Naive thymus-derived CD4-positive, alpha-beta T cell (primary cell): ENCODE measurements around the gene GRAMD1A. TPM values are rescaled to one million over a fixed set of nuclear protein-coding genes. Genes with fewer than 3 reads are reported as not detected.

Experiments
- ATAC-seq: fragments of 150-1000 bp; cut with Tn5 transposase; 2 replicates; pipeline ENCODE4 v1.10.0; 2021; ENCODE audit warnings: mild to moderate bottlenecking, moderate library complexity
- CTCF ChIA-PET: fragments of 350-600 bp; sonication (Branson Sonifier 250); formaldehyde crosslinking; loops from one replicate; lab custom pipeline; 2021; ENCODE audit warnings: antibody characterized with exemption; lab: Charles Lee
- POLR2A ChIA-PET: fragments of 350-600 bp; sonication (Branson Sonifier 250); formaldehyde crosslinking; loops from one replicate; lab custom pipeline; 2021; ENCODE audit warnings: antibody characterized with exemption, inconsistent platforms; lab: Charles Lee
- DNase-seq, 9 donors: peaks; one replicate each; pipeline versions ENCODE4 v3.0.0 to v3.0.0-alpha.2; 2020 to 2022; ENCODE audit warnings: mixed read lengths in 1 of 9
- H3K27ac ChIP-seq: one replicate; pipeline ENCODE4 v1.7.0; 2013; ENCODE audit warnings: mild to moderate bottlenecking, low read depth, low read length, moderate library complexity
- H3K27me3 ChIP-seq, 2 donors: one replicate each; pipeline ENCODE4 v1.7.0; 2013; ENCODE audit warnings: low read length in 2 of 2, mild to moderate bottlenecking in 2 of 2, moderate library complexity in 2 of 2; ENCODE audit not compliant: control insufficient read depth in 2 of 2, insufficient read depth in 2 of 2
- H3K36me3 ChIP-seq, 3 experiments: 1 replicate in 2 of 3; 2 replicates in 1 of 3; pipeline ENCODE4 v1.7.0; 2013; ENCODE audit warnings: low read length in 3 of 3, mild to moderate bottlenecking in 3 of 3, moderate library complexity in 1 of 3; ENCODE audit not compliant: insufficient read depth in 3 of 3, control insufficient read depth in 2 of 3
- H3K4me1 ChIP-seq, 2 donors: one replicate each; pipeline ENCODE4 v1.7.0; 2013; ENCODE audit warnings: low read length in 2 of 2, mild to moderate bottlenecking in 2 of 2, moderate library complexity in 1 of 2; ENCODE audit not compliant: control insufficient read depth in 2 of 2, insufficient read depth in 2 of 2
- H3K4me3 ChIP-seq: 2 replicates; pipeline ENCODE4 v1.7.0; 2013; ENCODE audit warnings: mild to moderate bottlenecking, low read length
- H3K9me3 ChIP-seq, 3 experiments: 1 replicate in 2 of 3; 2 replicates in 1 of 3; pipeline ENCODE4 v1.7.0; 2013; ENCODE audit warnings: low read length in 3 of 3; ENCODE audit not compliant: control insufficient read depth in 2 of 3
- H3K27ac Mint-ChIP-seq, 9 donors: one replicate each; pipeline ENCODE4 v1.8.0; 2020 to 2022; ENCODE audit warnings: mixed read lengths in 9 of 9, mild to moderate bottlenecking in 8 of 9, moderate library complexity in 5 of 9, inconsistent platforms in 2 of 9
- H3K27me3 Mint-ChIP-seq, 5 donors: one replicate each; pipeline ENCODE4 v1.8.0; 2021 to 2022; ENCODE audit warnings: mixed read lengths in 5 of 5, mild to moderate bottlenecking in 1 of 5
- H3K36me3 Mint-ChIP-seq, 5 donors: one replicate each; pipeline ENCODE4 v1.8.0; 2020 to 2022; ENCODE audit warnings: mixed read lengths in 5 of 5, mild to moderate bottlenecking in 3 of 5, inconsistent platforms in 1 of 5
- H3K4me1 Mint-ChIP-seq, 7 donors: one replicate each; pipeline ENCODE4 v1.8.0; 2020 to 2022; ENCODE audit warnings: mixed read lengths in 7 of 7, mild to moderate bottlenecking in 3 of 7, inconsistent platforms in 1 of 7
- H3K4me3 Mint-ChIP-seq, 10 donors: one replicate each; pipeline ENCODE4 v1.8.0; 2020 to 2022; ENCODE audit warnings: mild to moderate bottlenecking in 10 of 10, mixed read lengths in 10 of 10, moderate library complexity in 6 of 10, inconsistent platforms in 2 of 10
- H3K9me3 Mint-ChIP-seq, 11 donors: one replicate each; pipeline ENCODE4 v1.8.0; 2020 to 2022; ENCODE audit warnings: mixed read lengths in 11 of 11, mild to moderate bottlenecking in 4 of 11, inconsistent platforms in 1 of 11, moderate library complexity in 1 of 11
- intact Hi-C, 2 donors: fragments of 100-400 bp; cut with micrococcal nuclease; formaldehyde crosslinking; loops; one replicate each; pipeline ENCODE4 v1.15.1; 2023
- polyA plus RNA-seq, 2 donors: library from polyadenylated mRNA; unstranded; fragments of 300-500 nt; fragmentation: Illumina TruSeq; gene quantifications; one replicate each; pipeline ENCODE4 v1.2.3, GENCODE V29; 2021
- total RNA-seq, 6 experiments: library from RNA in 5 of 6; stranded (reverse) in 5 of 6; gene quantifications; 1 replicate in 5 of 6; 2 replicates in 1 of 6; pipeline ENCODE4 v1.2.3 and lab custom pipeline; 2021 to 2026

Gene GRAMD1A
- total and polyA plus RNA-seq, 7 experiments from 2014 or later = 33.6 to 286 (median 167) TPM

DNA sequence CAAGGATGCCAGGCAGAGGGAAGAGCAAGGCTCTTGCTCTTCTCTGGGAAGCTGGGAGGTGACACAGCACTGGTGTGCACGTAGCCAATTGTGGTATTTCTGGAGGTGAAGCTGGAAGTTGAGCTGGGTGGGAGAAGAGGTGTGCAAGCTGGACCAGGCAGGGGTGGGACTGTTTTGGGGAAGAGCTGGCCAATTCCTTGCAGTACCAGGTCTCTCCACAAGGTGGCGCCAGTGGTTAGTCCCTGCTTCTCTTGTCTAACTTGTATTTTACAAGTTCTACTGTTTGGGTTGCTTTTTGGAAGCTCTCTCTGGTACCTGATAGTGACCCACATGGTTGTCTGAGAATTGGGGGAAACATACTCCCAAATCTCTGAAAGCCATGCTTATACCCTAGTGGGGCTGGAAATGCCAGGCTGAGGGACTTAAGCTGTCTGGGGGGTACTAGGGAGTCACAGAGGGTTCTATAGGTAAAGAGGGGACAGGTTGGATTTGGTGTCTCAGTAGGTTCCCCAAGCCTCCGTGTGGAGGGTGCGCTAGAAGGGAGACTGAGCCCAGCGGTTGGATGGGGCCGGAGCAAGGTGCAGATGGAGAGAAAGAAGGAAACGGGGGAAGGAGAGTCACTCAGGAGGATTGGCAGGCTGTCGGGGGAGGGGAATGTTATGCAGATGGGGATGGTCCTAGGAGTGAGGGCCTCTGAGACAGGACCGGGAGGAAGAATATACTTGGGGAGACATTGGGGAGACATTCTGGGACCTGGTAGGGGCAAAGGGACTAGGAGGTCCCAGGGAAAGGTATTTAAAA, 44.4 kb downstream of the GRAMD1A start:
- Mint-ChIP-seq H3K36me3 (no peaks in the 10 kb centered on the region), H3K4me3 (peak overlapping the region in 5 of 10 donors; percentile 24 to 49 (median 29))

DNA sequence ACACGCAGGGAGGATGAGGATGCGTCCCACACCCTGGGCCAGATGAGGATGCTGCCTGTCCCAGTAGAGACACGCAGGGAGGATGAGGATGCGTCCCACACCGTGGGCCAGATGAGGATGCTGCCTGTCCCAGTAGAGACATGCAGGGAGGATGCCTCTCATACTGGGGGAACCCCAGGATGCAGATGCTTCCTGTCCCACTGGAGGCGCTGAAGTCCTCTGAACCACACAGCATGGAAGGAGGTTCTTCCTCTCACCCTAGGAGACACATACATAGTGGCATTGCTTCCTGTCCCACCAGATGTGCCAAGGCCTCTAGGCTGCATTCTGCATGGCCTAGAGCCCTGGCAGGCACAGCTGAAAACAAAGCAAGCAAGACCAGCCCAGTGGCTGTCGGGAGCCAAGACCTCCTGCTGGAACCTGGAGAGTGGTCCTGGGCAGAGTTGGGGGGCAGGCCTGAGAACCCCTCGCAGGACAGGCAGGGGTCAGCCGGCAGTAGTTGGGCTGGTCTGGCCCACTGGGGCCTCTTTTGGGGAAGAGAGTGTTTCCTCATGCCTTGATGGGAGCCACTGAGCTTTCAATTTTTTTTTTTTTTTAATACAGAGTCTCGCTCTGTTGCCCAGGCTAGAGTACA, 45.7 kb downstream of the GRAMD1A start:
- DNase-seq = peak in 6 of 9 donors; percentile 40 to 61 (median 54)
- peak; percentile 86 for ATAC-seq
- H3K4me1 Mint-ChIP-seq = peaks cover 22 to 34% (median 29%) of the 10 kb centered on the region in 7 donors

More for the DNA sequence above, 44.4 kb downstream of the GRAMD1A start:
- peaks cover 0 to 3% (median 0%) of the 10 kb centered on the region in 11 donors for H3K9me3 Mint-ChIP-seq
- H3K4me1 ChIP-seq = peaks cover 15 to 16% of the 10 kb centered on the region in 2 donors
- H3K9me3 ChIP-seq = no peaks in the 10 kb centered on the region
- H3K27me3 Mint-ChIP-seq = peaks cover 0 to 29% (median 10%) of the 10 kb centered on the region in 5 donors
- DNase-seq = peak in 7 of 9 donors; percentile 36 to 68 (median 50)
- no peaks in the 10 kb centered on the region for H3K36me3 ChIP-seq
- no peak overlapping the region for H3K4me3 ChIP-seq
- H3K27me3 ChIP-seq = no peaks in the 10 kb centered on the region
- CTCF ChIA-PET = interaction anchor here (0.5 to 2.2 kb wide), 13 partner anchors 9 to 451 kb away, joined by 3 to 12 read pairs (median 3); partner anchors contain the start of gene ZNF30
- H3K4me1 Mint-ChIP-seq = peaks cover 30 to 43% (median 38%) of the 10 kb centered on the region in 7 donors
- intact Hi-C loops = loop anchor here (1.0 to 10.0 kb wide), 6 partner anchors 14 to 72 kb away; partner anchors contain the start of genes GRAMD1A (in 1 of the 2) and SCN1B (in 1 of the 2)
- H3K27ac Mint-ChIP-seq = peak overlapping the region in 6 of 9 donors; percentile 40 to 88 (median 68)
- peak; percentile 46 for ATAC-seq
- POLR2A ChIA-PET = interaction anchor here (0.6 to 2.0 kb wide), 6 partner anchors 13 to 72 kb away, joined by 3 to 6 read pairs (median 4); no protein-coding TSS in a partner anchor
- H3K27ac ChIP-seq = no peak overlapping the region

DNA sequence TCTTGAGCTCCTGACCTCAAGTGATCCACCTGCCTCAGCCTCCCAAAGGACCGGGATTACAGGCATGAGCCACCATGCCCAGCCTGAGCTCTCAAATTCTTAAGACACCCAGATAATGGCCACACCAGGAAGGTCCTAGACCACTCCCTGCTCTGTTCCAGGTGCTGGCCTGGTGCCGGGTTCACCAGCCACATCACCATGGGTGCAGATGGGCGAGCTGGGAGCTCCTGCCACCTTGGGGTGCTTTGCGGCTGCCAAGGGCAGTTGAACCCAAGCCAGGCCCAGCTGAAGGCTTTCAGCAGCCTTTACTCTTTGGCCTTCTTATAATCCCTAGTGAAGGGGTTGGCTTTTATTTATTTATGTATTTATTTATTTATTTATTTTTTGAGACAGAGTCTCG, 46.3 kb downstream of the GRAMD1A start:
- DNase-seq (no peak), ATAC-seq (no peak)
- no peak overlapping the region for H3K27ac Mint-ChIP-seq
- H3K36me3 Mint-ChIP-seq = no peaks in the 10 kb centered on the region
- peaks cover 21 to 30% (median 25%) of the 10 kb centered on the region in 7 donors for H3K4me1 Mint-ChIP-seq
- Histone ChIP-seq H3K36me3 (no peaks in the 10 kb centered on the region), H3K4me3 (no peak overlapping the region), H3K4me1 (peaks cover 0 to 6% of the 10 kb centered on the region in 2 donors), H3K9me3 (no peaks in the 10 kb centered on the region), H3K27me3 (no peaks in the 10 kb centered on the region), H3K27ac (no peak overlapping the region)
- no peak overlapping the region for H3K4me3 Mint-ChIP-seq
- intact Hi-C loops = loop anchor here in 1 of 2 donors (10.0 kb wide), 1 partner anchor 48 kb away; no protein-coding TSS in a partner anchor
- ChIA-PET CTCF (interaction anchor here (1.0 to 1.7 kb wide), 2 partner anchors 50 to 75 kb away, joined by 3 to 4 read pairs; no protein-coding TSS in a partner anchor), POLR2A (no interaction called here)
- H3K27me3 Mint-ChIP-seq = peaks cover 0 to 17% (median 3%) of the 10 kb centered on the region in 5 donors
- H3K9me3 Mint-ChIP-seq = peaks cover 0 to 3% (median 0%) of the 10 kb centered on the region in 11 donors

More for the DNA sequence above, 45.7 kb downstream of the GRAMD1A start:
- H3K9me3 Mint-ChIP-seq = peaks cover 0 to 3% (median 0%) of the 10 kb centered on the region in 11 donors
- no peak overlapping the region for H3K4me3 Mint-ChIP-seq
- peak overlapping the region in 3 of 9 donors; percentile 4 to 11 (median 9) for H3K27ac Mint-ChIP-seq
- no peaks in the 10 kb centered on the region for H3K36me3 ChIP-seq
- H3K9me3 ChIP-seq = no peaks in the 10 kb centered on the region
- H3K27ac ChIP-seq = no peak overlapping the region
- no peaks in the 10 kb centered on the region for H3K36me3 Mint-ChIP-seq
- CTCF ChIA-PET = interaction anchor here (0.6 to 1.7 kb wide), 5 partner anchors 21 to 74 kb away, joined by 3 to 4 read pairs (median 3); no protein-coding TSS in a partner anchor
- POLR2A ChIA-PET = interaction anchor here (0.6 kb wide), 1 partner anchor 136 kb away, joined by 4 read pairs; no protein-coding TSS in a partner anchor
- intact Hi-C loops = loop anchor here (2.0 to 10.0 kb wide), 4 partner anchors 15 to 73 kb away; partner anchors contain the start of gene SCN1B (in 1 of the 2)
- no peak overlapping the region for H3K4me3 ChIP-seq
- H3K4me1 ChIP-seq = peaks cover 5 to 13% of the 10 kb centered on the region in 2 donors
- H3K27me3 ChIP-seq = no peaks in the 10 kb centered on the region
- peaks cover 0 to 22% (median 3%) of the 10 kb centered on the region in 5 donors for H3K27me3 Mint-ChIP-seq

DNA sequence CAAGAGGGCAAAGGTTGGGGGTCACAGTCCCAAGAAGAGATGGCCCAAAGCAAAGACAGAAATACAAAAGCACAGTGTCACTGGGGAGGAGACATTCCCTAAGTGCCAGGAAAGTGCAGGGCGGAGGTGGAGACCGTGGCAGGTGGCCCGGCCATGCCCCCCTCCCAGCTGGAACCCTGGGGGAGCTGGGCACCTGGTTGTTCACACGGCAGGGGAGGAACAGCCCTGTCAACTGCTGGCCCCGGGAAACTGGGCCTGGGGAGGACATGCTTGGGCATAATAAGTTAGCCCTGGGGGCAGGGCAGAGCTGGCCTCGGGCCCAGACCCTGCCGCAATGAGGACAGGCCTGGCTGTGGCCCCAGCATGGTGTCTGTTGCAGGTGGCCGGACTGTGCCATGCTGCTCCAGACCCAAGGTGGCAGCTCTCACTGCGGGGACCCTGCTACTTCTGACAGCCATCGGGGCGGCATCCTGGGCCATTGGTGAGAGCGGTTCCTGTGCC, 48.8 kb downstream of the GRAMD1A start:
- intact Hi-C loops = loop anchor here in 1 of 2 donors (10.0 kb wide), 1 partner anchor 46 kb away; no protein-coding TSS in a partner anchor
- H3K36me3 Mint-ChIP-seq = no peaks in the 10 kb centered on the region
- H3K27me3 ChIP-seq = no peaks in the 10 kb centered on the region
- peak overlapping the region in 1 of 9 donors; percentile 18 for H3K27ac Mint-ChIP-seq
- no peaks in the 10 kb centered on the region for H3K4me1 ChIP-seq
- no peaks in the 10 kb centered on the region for H3K9me3 ChIP-seq
- DNase-seq = no peak
- no peak for ATAC-seq
- POLR2A ChIA-PET = interaction anchor here (0.6 kb wide), 1 partner anchor 459 kb away, joined by 3 read pairs; no protein-coding TSS in a partner anchor
- no peak overlapping the region for H3K4me3 Mint-ChIP-seq
- H3K36me3 ChIP-seq = no peaks in the 10 kb centered on the region
- peaks cover 0 to 3% (median 0%) of the 10 kb centered on the region in 11 donors for H3K9me3 Mint-ChIP-seq
- CTCF ChIA-PET = interaction anchor here (0.7 kb wide), 1 partner anchor 32 kb away, joined by 6 read pairs; no protein-coding TSS in a partner anchor
- no peak overlapping the region for H3K4me3 ChIP-seq
- no peak overlapping the region for H3K27ac ChIP-seq
- peaks cover 17 to 21% (median 20%) of the 10 kb centered on the region in 7 donors for H3K4me1 Mint-ChIP-seq
- peaks cover 0 to 12% (median 0%) of the 10 kb centered on the region in 5 donors for H3K27me3 Mint-ChIP-seq

DNA sequence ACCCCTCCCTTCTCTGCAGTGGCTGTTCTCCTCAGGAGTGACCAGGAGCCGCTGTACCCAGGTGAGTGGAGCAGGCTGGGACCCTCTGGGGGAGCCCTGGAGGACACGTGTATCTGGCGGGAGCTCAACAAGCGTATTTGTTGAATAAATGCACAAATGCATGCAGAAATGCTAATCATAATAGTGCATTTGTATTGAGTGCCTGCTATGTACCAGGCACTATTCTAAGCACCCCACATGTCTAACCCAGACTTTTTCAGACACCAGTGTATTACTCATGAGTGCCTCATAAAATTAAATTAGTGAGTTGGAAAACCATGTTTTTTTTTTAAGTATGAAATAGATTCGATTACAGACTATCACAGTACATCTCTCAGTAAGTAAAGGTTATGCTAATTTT, 49.3 kb downstream of the GRAMD1A start:
- H3K36me3 ChIP-seq = no peaks in the 10 kb centered on the region
- DNase-seq (no peak), ATAC-seq (no peak)
- no peaks in the 10 kb centered on the region for H3K36me3 Mint-ChIP-seq
- no peak overlapping the region for H3K27ac ChIP-seq
- H3K9me3 ChIP-seq = no peaks in the 10 kb centered on the region
- H3K4me1 Mint-ChIP-seq = peaks cover 13 to 16% (median 15%) of the 10 kb centered on the region in 7 donors
- H3K4me3 Mint-ChIP-seq = no peak overlapping the region
- H3K27me3 ChIP-seq = no peaks in the 10 kb centered on the region
- H3K4me3 ChIP-seq = no peak overlapping the region
- no peaks in the 10 kb centered on the region for H3K4me1 ChIP-seq
- no peak overlapping the region for H3K27ac Mint-ChIP-seq
- intact Hi-C loops = loop anchor here in 1 of 2 donors (10.0 kb wide), 1 partner anchor 45 kb away; no protein-coding TSS in a partner anchor
- no peaks in the 10 kb centered on the region for H3K9me3 Mint-ChIP-seq
- ChIA-PET POLR2A (interaction anchor here (0.6 kb wide), 1 partner anchor 459 kb away, joined by 3 read pairs; no protein-coding TSS in a partner anchor), CTCF (interaction anchor here (0.7 kb wide), 1 partner anchor 32 kb away, joined by 6 read pairs; no protein-coding TSS in a partner anchor)
- peaks cover 0 to 12% (median 0%) of the 10 kb centered on the region in 5 donors for H3K27me3 Mint-ChIP-seq
